Colon (tissue), 2 donors: Measurements from ENCODE around the gene PPM1J.
"Not testable (repeated sequence)": the region's sequence is repeated elsewhere in the genome, so short reads cannot be mapped to it uniquely, and the experiment has no call there.

ENCODE experiments used
- FAIRE-seq: peaks from 2 replicates; lab custom pipeline; 2012; peaks lifted over from hg19 to GRCh38; lab: Jason Lieb, UNC
- donor health status: control.
- donor health status: control.

The PPM1J gene

DNA sequence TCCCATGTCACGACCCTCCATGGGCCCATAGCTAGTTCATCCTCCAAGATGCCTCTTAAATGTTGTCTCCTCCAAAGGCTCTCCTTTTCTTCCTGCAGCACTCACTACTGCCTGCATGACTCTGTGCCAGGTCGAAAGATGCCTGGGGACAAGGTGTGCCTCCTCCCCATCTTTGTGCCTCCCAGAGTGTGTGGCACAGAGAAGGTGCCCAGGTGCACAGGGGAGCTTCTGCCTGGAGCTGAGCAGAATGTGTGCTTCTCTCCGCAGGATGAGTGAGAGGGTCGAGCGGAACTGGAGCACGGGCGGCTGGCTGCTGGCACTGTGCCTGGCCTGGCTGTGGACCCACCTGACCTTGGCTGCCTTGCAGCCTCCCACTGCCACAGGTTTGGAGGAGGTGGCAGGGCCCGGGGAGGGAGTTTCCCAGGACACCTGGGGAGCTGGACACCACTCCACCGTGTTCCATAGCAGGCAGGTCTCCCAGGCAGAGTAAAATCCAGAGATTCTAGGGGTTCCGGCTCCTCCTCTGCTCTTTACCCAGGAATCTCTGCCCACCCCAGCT, 6.9 kb upstream of the PPM1J start:
- no peak for FAIRE-seq

DNA sequence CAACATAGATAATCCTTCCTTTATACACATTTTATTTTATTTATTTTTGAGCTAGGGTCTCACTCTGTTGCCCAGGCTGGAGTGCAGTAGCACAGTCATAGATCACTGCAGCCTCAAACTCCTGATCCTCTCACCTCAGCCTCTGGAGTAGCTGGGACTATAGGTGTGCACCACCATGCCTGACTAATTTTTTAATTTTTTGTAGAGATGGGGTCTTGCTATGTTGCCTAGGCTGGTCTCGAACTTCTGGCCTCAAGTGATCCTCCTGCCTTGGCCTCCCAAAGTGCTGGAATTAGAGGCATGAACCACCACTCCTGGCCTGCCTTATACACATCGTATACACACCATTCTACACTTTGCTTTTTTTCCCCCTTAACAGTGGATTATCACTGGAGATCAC, 6.2 kb upstream of the PPM1J start:
- FAIRE-seq = not testable (repeated sequence)

DNA sequence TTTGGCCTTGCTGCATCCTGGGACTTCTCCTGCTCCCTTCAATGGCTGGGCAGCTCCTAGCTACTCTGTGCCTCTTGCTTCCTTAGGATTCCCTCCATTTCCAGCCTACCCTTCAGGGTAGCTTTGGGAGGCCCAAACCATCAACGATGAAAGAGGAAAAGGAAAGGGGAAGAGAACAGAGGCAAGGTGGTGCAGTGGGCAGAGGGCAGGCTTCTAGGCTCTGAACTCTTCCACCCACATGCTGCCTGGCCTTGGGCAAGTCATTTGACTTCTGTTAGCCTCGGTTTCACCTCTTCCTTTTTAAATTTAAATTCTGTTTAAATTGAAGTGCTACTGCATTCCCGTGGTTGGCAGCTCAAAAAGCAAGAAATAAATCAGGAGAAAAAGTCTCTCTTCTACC, 5.7 kb upstream of the PPM1J start:
- FAIRE-seq = no peak

DNA sequence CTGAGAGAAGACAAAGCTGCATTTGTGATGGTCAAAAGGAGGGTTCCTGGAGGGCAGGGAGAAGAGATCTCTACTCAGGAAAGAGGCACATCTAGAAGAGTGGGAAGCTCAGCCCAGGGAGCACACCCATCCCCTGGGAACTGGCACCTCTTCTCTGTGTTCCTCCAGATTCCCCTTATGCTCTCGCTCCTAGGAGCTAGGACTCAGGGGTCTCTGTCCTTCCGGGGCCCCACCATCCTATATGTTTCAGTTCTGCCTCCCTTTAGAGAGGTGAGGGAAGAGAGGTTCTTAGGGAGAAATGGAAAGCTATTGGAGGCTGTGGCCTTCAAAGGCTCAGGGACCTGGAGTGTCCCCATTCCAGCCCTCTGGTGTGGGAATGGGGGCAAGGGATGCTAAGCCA, 4.6 kb upstream of the PPM1J start:
- no peak for FAIRE-seq

DNA sequence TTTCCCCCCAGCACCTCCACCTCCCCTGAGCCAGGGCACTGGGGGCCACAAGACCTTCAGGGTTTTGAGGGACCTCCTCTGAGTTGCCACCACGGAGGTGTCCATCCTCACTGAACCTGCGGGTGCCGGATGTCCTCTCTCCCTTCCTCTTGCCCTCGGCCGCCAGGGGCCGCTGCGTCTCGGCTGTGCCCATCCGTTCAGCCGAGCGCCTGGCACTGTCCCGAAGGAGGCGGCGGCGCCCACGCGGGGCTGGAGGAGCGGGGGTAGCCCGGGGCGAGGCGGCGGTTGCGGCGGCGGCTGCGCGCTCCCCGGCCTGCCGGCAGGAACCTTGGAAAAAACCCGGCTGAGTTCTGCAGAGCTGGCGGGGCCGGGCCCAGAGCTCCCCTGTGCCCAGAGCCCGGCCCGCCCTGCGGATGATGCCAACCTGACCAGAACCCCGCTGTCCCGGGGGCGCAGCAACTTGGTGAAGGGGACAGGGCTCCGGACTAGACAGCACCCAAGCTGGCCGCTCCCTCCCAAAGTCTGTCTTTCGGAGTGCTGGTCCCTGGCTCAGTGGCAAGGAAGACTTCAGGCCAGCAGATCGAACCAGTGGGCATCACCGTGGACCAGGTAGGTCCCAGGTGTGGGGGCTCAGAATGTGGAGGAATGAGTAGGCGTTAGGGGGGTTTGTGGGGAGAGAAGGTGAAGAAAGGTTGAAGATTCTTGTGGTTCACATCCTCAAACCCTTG, 3.7 kb upstream of the PPM1J start:
- FAIRE-seq = no peak

DNA sequence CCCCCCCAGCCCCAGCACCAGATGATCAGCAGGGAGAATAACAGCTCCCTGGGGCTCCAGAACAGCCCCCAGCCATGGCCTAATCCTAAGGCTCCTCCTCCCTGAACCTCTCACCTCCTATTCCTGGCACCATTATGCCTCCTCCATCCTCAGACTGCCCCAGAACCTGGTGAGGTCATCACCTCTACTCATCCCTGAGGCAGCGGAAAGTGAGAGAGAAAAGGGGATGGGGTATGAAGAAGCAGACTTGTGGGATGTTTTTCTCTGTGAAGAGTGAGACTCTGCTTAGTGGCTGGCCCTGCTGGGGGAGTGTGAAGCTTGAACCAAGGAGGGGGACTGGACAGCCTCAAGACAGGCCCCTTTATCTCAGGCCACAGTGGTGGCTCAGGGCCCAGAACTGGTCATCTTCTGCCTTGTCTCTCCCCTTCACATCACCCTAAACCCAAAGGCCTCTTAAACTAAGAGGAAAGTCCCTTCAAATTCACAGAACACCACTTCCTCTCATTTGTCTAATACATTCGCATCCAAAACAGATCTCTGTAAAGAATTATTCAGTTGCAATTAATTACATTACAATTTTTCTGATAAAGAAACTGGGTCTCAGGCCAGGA, 2.2 kb upstream of the PPM1J start:
- FAIRE-seq = no peak

DNA sequence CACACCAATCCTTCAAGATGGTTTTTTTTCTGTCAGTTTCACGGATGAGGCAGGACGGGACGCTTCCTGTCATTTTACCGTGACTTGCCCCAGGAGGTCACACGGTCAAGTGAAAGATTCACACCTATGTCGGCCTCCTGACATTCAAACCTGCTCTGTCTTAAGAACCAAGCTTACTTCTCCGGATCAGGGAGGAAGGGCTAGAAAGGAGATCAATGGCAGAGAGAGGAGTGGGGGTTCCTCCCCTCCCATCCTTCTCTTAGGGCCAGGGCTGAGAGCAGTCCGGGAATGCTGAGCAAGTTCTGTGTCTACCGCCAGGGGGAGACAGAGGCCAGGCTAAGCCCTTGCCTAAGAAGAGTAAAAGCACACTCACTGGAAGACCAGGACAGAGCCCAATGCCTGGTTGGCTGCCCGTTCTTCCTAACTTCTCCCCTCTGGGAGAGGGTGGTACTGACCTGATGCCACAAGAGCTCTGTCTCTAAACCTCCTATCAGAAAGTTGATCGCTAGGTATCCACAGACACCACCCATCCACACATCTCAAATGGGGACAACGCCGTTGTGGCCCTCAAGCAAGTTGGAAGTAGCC, 1.1 kb upstream of the PPM1J start:
- FAIRE-seq = no peak

DNA sequence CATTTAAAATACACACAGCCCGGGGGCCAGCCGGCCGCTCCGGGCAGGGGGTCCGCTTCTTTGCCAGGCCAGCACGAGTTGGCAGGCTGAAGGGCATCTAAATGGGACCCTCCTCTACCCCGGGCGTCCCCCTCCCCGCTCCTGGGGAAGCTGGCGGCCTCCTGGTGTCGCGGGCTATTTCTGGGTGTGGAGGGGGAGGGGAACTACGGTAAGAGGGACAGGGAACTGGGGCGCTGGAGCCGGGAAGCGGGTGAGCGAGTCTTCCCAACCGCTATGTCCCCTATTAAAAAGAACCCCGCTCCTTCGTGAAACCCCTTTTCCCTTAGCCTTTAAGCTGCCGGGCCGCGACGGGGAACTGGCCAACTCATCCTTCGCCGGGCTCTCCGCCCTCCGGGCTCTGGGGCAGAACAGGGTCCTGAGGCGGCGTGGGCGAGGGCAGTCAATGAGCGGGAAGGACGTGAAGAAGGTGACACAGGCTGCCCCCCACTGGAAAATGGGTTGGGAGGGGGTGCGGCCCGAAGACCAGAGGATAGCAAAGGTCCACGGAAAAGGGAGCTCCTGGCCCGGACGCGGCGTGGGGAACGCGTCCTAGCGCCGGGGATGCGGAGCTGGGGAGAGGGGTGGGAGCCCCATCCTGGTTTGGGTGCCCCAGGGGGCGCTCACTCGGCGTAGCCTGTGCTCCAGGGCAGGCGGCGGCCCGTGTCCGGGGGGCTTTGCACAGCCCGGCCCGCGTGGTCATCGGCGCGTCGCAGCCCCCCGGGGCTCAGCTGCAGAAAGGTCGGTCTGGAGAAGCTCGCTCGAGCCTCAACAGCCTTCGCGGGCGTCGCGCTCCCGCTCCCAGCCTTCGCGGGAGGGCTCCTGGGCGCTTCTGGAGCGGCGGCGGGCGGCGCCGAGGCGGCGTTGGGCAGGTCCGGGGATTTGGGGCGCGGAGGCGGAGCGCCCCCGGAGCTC, 544 bp downstream of the PPM1J start:
- no peak for FAIRE-seq

DNA sequence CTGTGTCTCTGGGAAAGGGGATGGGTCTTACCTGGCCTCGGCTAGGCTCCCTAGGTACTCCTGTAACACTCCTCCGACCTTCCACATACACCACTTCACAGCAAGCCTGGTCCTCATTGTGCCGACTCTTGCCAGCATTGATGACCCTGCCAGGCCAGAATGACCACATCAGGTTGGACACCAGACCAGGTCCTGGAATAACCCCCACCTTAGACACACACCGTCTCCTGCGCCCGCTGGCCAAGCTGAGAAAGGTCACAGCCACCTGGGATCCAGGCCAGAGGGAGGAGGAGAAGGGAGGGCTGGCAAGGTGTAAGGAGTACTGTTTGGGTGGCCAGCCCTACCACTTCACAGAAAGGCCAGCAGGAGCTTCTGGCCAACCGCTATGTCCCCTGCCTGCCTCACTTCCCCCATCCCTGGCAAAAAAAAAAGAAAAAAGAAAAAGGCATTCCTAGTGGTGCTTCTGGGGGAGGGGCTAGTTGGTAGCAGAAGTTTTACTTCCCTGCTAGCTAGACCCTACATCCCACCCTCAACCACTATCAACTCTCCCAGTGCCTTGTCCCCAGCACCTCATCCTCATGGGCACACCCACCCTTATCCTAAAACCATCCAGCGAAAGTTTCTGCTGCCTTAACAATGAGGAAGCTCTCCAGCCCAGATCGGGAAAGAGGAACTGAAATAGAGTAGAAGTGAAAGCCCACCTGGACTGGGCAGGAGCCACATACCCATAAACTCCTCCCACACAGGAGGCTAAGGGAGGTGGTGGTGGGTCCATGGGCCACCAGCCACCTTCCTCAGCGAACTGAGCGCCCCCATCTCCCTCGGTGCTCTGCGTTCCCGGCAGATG, 1.4 kb downstream of the PPM1J start:
- no peak for FAIRE-seq

DNA sequence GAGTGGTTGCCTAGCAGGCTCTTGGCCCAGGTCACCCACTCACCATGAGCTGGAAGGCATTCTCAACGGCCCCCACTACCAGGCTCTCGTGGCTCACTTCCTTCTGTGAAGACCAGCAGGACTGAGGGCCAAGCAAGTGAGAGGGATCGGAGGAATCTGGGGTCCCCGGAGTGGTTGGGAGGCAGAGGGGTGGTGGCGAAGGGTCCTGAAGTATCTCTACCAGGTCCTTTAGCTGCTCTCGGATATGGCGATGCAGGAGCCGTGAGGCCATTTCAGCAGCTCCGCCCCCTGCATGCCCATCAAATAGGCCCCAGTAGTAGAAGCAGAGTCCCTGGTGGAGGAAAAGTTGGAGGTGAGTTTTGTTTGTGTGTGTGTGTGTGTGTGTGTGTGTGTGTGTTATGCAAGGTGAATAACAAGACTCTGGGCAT, 2.4 kb downstream of the PPM1J start:
- no peak for FAIRE-seq

DNA sequence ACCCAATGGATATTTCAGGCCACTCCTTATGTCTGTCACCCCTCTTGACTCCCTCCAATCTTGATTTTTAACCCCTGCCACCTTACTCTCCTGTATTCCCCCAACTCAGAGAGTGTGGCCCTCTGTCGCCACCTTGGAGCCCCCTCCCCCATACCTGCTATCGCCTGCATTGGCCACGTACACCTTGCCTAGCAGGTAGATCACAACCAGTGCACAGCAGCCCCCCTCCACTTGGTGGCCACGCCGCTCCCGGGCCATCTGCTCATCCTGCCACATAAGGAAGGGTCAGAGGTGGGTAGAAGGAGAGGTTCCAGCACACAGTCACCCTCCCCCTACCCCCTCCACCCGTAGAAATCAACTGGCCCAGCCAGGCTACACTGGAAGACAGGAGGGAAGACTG, 2.9 kb downstream of the PPM1J start:
- FAIRE-seq = no peak

DNA sequence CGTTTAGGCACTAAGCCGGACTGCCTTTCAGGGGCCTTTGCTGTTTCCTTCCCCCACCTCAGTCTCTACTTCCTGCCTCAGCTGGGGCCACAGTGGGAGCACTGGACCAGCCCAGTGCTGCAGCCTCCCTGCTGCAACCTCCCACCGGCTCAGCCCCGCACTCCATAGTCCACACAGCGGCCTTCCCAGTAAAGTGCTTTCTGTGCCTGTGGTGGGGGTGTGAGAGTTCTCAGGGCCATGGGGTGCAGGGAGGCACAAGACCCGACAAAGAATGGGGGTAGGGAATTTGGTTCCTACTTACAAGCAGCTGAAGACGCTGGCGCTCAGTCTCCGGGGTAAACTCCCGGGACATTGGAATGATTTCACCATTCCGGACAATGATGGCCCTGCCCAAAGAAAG, 3.5 kb downstream of the PPM1J start:
- FAIRE-seq = no peak

DNA sequence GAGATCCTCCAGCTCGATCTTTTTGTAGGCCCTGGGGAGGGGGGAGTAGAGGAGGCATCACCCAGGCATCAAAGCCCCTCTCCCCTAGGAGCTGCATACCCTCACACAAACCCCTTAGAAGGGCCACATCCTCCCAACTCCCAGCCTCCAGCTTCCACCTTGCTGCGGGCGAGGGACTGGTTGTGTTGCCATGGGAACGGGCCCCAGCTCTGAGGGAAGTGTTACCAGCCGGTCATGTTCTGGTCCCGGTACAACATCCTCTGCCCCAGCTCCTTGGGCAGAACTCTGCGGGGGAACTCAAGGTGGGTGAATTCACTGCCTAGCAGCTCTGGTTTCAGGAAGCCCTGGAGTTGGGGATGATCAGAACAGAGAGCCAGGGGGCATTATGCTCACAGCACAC, 4.1 kb downstream of the PPM1J start:
- no peak for FAIRE-seq

DNA sequence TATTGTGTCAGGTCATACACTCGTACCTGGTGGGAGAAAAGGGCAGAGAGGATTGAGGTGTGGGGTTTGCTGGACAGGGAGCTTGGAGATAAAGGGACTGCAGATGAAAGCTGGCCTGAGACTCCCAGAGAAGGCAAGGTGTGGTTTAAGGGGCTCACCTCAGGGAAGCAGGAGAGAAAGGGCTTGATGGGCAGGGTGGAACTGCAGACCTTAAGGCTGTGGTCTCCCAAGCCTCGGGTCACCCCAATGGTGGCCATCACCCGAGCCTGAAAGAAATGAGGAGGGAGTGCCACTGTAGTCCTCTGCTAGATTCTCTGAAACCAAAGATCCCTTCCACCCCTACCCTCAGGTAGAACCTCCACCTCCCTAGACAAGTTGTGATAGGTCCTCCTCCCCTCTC, 4.5 kb downstream of the PPM1J start:
- FAIRE-seq = no peak

DNA sequence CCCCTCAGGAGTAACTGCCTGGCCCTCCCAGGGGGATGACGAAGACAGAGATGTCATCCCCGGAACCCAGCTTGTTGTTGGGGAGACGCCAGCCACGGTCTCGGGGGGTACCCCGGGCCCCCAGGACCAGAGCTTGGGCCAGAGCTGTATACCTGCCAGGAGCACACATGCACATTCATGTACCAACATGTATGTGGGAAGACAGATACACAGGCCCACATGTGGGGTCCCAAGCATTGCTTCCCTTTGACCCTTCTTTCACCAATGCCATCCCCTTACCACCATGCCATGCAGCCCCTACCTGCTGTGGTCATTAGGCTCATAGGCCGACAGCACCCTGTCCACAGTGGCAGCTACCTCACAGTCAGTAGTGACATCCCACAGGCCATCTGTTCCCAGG, 5.0 kb downstream of the PPM1J start:
- no peak for FAIRE-seq

DNA sequence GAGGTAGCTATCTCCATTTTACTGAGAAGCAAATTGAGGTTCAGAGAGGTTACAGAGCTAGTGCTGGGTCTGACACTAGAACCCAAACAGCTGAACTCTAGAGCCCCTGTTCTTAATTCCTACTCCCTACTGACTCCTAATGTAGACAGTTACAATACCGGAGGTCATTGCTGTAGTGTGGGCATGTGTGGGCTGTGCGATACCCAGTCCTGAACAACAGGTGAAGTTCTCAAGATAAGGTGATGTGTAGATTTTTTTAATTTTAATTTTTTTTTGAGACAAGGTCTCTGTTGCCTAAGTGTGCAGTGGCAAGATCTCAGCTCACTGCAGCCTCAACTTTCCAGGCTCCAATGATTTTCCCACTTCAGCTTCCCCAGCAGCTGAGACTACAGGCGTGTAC, 6.6 kb downstream of the PPM1J start:
- FAIRE-seq = no peak

DNA sequence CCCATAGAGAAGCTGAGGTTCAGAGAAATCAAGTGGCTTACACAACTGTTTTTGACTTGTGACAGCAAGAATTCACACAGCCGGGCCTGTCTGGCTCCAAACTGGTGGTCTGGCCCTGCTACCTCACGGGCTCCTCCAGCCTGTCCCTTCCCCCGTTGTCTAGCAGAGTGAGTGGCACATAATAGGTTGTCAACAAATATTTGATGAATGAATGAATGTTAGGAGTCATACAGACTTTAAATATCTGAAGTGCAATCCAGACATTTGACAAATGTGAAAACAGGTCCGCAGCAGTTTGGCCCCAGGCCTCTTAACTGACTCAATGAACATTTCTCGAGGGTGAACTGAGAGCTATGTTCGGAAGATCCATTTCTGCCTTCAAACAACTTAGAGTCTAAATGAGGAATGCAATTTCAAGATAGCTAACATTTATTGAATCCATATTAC, 7.1 kb downstream of the PPM1J start:
- FAIRE-seq = no peak

DNA sequence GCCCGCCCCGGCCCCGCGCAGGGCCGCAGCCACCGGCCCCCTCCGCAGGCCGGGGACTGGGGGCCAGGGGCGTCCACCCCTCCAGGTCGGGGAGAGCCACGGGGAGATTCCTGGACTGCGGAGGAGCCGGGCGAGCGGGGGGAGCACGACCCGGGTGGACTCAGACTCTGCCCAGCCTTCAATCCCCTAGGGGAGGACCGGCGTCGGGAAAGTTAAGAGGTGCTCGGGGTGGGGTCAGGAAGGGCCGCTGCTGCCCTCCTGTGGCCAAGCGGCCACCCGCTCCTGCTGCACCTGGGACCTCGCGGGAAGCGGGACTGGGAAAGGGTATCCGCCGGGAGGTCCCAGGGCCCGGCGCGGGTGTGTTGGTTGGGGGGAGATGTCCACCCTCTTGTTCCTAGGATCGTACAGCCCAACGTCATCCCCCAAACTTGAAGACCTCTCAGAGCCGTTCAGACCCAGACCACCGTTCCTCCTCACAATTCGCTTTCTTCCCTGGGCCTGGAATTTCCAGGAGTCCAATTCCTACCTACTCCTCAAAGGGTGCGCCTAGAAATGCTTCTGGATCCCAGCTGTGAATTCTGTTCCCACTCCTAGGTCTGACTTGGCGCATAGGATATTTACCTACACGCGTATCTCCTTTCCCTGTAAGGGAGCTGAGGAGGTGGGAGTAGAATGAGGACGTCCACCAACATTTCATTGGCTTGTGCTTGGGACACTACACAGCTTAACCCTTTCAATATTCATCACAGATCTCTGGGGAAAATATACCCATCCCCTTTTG, 7.7 kb downstream of the PPM1J start:
- no peak for FAIRE-seq

DNA sequence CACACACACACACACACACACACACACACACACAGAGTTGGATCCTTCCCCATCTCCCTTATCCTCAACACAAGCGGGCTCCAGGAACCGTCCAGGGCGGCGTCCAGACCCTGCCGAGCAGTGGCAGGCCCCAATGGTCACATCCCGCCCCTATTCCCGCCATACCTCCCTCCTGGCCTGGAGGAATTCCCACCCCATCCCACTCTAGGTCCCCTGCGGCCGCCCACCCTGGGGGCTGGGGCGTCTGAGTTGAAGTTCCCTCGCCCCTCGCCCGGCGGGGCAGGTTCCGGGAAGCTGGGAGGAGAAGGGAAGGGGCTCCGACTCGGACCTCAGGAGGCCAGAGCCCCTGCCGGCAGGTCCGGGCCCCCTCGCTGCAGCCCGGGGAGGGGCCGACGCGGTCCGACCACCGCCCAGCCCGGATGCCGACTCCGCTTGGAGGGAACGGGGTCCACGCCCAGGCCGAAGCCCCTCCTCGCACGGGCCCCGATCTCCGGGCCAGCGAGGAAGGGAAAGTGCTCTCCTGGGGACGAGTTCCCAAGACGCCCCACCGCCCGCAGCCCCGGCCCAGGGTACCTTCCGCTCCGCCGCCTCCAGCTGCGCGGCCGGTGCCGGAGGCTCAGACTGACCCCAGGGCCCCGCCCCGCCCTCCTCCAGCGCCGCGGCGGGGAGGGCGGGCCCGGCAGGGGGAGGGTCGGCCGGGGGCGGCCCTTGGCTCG, 8.5 kb downstream of the PPM1J start, which contains the start of gene RHOC:
Gene RHOC (minus strand): TSS at position 623 of the 716 bp plus-strand sequence. CDS start 3,328 bp downstream, outside the sequence.
- FAIRE-seq = no peak
